ENCODE measurements around the gene DDX56.

- TF ChIP-seq HDAC2 (CRISPR knock-in tag; IDR thresholded peaks at IDR 0.05) (no peak), CBFB (CRISPR knock-in tag; IDR thresholded peaks at IDR 0.05) (no peak), RELA (CRISPR knock-in tag; IDR thresholded peaks at IDR 0.05) (no peak), SMARCC2 (IDR thresholded peaks at IDR 0.05) (no peak), TEF (CRISPR knock-in tag; IDR thresholded peaks at IDR 0.05) (no peak), JUNB (CRISPR knock-in tag; IDR thresholded peaks at IDR 0.05; ENCODE audit: borderline replicate concordance) (no peak), JUND (CRISPR knock-in tag; IDR thresholded peaks at IDR 0.05) (no peak), MYNN (CRISPR knock-in tag; IDR thresholded peaks at IDR 0.05; ENCODE audit: low read depth) (no peak), MAX (IDR thresholded peaks at IDR 0.05) (no peak), SRSF9 (IDR thresholded peaks at IDR 0.05; ENCODE audit: borderline replicate concordance, insufficient read depth, low read depth, low read length, poor library complexity, severe bottlenecking) (no peak), ZNF292 (CRISPR knock-in tag; IDR thresholded peaks at IDR 0.05; ENCODE audit: borderline replicate concordance, low read depth) (no peak), ZNF230 (CRISPR knock-in tag; IDR thresholded peaks at IDR 0.05) (no peak), CCDC6 (CRISPR knock-in tag; IDR thresholded peaks at IDR 0.05) (no peak), THRA (CRISPR knock-in tag; IDR thresholded peaks at IDR 0.05; ENCODE audit: borderline replicate concordance) (no peak)
Measured at GRCh38 chr7:44564606-44565005, 9.1 kb downstream of the DDX56 start.

Data from HepG2 (cell line).